Measurements from ENCODE around the gene NME4.

Gene NME4

DNA sequence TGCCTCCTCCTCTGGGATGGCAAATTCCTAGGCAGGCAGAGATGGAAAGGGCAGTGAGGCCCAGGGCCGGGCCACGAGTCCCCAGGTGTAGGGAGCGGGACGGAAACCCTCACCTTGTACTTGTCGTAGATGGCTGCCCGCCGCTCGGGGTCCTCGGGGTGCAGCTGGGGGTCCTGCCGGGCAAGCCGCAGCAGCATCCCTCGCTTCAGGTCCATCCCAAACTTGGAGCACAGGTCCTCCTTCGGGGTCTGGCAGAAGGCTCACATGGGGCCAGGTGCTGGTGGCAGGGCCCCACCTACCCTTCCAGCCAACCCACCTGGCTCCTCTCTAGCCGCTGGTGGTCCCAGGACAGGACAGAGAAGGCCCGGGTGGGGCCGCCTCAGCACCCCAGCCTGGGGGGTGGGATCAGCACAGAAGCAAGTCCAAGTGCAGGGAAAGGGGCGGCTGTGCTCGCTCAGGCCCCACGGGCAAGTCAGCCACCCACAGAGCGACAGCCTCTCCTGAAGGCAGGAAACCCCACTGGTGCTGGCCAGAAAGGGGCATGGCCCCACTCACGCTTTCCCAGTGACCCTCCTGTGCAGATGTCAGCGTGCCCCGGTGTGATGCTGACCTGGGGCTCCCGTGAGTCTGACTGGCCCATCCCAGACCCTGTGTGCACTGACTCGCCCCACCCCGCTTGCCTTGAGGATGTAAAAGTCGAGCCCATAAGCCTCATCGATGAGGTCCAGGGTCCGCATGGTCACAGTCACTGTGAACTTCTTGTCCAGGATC is 28.4 kb upstream of the NME4 start:
- H3K4me3 ChIP-seq (ENCODE audit: low read depth, low read length), result no peak overlapping the region
- in situ Hi-C loops (cut with HindIII; ENCODE audit: low sequenced_read_pairs), result no loop called here
- DNase-seq (ENCODE audit: low read depth), result no peak
- TF ChIP-seq, protein P1, sequence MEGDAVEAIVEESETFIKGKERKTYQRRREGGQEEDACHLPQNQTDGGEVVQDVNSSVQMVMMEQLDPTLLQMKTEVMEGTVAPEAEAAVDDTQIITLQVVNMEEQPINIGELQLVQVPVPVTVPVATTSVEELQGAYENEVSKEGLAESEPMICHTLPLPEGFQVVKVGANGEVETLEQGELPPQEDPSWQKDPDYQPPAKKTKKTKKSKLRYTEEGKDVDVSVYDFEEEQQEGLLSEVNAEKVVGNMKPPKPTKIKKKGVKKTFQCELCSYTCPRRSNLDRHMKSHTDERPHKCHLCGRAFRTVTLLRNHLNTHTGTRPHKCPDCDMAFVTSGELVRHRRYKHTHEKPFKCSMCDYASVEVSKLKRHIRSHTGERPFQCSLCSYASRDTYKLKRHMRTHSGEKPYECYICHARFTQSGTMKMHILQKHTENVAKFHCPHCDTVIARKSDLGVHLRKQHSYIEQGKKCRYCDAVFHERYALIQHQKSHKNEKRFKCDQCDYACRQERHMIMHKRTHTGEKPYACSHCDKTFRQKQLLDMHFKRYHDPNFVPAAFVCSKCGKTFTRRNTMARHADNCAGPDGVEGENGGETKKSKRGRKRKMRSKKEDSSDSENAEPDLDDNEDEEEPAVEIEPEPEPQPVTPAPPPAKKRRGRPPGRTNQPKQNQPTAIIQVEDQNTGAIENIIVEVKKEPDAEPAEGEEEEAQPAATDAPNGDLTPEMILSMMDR (IDR thresholded peaks at IDR 0.05; ENCODE audit: low read depth, low read length, missing control alignments), result no peak

DNA sequence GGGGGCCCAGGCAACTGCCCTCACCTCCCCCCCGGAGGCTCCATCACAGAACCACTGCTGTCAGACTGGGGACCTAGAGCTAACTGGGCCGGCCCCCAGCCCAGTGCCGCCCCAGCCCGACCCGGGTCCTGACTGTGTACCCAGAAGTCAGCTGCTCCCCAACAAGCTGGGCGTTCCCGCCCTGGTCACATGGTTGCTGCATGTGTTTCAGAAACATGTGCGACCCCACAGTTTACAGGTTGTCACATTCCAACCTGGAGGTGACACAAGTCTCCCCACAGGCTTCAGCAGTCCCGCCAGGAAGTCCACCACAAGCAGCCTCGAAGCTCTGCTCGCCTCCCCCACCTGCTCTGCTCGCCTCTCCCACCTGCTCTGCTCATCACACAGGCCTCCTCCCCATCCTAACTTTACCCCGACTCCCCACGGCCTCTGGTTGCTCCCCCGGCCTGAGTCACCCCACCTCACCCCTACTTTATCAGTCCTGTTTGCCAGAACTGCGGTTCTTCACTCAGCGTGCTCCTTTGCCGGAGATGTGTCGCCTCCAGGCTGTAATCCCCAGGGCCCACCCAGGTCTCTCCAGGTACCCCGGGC is 27.6 kb upstream of the NME4 start:
- H3K4me3 ChIP-seq (ENCODE audit: low read depth, low read length), result peak overlapping the region; percentile 39
- in situ Hi-C loops (cut with HindIII; ENCODE audit: low sequenced_read_pairs), result no loop called here
- no peak for DNase-seq (ENCODE audit: low read depth)
- TF ChIP-seq, protein P1 (IDR thresholded peaks at IDR 0.05; ENCODE audit: low read depth, low read length, missing control alignments), result no peak

DNA sequence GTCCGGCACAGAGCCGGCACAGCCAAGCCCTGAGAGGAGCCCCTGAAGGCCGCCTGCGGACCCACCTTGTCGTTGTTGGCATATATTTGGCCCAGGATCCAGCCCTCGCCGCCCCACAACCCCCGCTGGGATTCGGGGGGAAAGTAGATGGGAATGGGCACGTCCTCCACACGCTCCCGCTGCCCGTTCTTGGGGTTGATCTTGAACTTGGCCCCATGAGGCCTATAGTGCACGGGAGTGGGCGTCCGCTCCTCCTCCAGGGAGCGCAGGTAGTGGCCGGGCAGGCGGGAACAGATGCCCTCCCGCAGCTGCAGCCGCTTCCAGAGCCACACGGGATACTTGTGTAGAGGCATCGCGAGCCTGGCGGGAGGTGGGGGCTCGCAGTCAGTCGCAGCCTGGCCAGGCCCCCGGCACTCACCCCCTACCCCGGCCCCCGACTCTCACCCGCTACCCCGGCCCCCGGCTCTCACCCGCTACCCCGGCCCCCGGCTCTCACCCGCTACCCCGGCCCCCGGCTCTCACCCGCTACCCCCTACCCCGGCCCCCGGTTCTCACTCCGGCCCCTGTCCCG is 27.0 kb upstream of the NME4 start:
- DNase-seq (ENCODE audit: low read depth), result no peak
- TF ChIP-seq, protein P1 (IDR thresholded peaks at IDR 0.05; ENCODE audit: low read depth, low read length, missing control alignments), result no peak
- in situ Hi-C loops (cut with HindIII; ENCODE audit: low sequenced_read_pairs), result no loop called here
- peak overlapping the region; percentile 39 for H3K4me3 ChIP-seq (ENCODE audit: low read depth, low read length)

DNA sequence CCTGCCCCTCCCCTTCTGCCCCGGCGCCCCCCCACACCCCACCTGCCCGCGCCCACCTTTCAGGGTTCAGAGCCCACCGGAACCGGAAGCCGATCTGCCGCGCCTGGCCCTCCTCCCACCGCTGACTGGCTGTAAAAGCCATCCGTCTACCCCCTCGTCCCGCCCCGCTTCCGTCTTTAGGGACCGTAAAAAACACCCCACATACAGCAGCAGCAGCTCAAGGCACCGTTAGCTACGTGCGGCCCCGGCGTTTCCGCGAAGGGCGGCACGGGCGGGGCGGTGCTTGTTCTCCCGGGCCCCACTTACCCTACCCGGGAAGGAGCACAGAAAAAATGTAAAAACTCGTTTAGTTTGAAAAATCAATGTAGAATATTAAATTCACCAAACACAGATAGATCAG is 26.6 kb upstream of the NME4 start, which contains the start of gene MRPL28:
Gene MRPL28, minus strand, starts transcription at position 96 of the 400 bp plus-strand sequence. CDS start 320 bp downstream, outside the sequence.
- in situ Hi-C loops (cut with HindIII; ENCODE audit: low sequenced_read_pairs), result no loop called here
- H3K4me3 ChIP-seq (ENCODE audit: low read depth, low read length), result peak within 1 kb of the TSS; percentile 39
- TF ChIP-seq, protein P1 (IDR thresholded peaks at IDR 0.05; ENCODE audit: low read depth, low read length, missing control alignments), result no peak
- DNase-seq (ENCODE audit: low read depth), result peak; percentile 88

DNA sequence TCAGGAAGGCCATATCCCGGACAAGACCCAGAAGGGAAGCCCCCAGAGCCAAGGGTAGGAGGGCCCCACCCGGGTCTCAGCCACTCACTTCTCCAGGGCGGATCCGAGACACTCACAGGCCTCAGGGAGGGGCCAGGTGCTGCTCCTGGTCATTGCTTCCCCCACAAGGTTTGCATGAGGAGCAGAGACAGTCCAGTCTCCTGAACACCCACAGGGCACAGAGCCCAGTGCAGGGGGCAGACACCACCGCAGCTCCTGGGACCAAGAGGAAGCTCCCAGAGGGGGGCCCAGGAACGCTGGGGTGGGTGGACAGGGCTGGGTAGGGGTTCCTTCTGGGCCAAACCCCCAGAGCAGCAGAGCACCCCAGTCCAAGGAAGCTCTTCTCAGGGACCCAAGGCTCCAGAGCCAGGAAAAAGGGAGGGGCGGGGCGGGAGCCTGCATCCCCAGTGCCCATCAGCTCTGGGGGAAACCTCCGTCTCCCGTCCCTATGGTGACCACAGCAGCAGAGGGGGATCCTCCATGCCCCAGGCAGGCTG is 26.0 kb upstream of the NME4 start:
- H3K4me3 ChIP-seq (ENCODE audit: low read depth, low read length), result no peak overlapping the region
- TF ChIP-seq, protein P1 (IDR thresholded peaks at IDR 0.05; ENCODE audit: low read depth, low read length, missing control alignments), result no peak
- DNase-seq (ENCODE audit: low read depth), result no peak
- in situ Hi-C loops (cut with HindIII; ENCODE audit: low sequenced_read_pairs), result no loop called here

DNA sequence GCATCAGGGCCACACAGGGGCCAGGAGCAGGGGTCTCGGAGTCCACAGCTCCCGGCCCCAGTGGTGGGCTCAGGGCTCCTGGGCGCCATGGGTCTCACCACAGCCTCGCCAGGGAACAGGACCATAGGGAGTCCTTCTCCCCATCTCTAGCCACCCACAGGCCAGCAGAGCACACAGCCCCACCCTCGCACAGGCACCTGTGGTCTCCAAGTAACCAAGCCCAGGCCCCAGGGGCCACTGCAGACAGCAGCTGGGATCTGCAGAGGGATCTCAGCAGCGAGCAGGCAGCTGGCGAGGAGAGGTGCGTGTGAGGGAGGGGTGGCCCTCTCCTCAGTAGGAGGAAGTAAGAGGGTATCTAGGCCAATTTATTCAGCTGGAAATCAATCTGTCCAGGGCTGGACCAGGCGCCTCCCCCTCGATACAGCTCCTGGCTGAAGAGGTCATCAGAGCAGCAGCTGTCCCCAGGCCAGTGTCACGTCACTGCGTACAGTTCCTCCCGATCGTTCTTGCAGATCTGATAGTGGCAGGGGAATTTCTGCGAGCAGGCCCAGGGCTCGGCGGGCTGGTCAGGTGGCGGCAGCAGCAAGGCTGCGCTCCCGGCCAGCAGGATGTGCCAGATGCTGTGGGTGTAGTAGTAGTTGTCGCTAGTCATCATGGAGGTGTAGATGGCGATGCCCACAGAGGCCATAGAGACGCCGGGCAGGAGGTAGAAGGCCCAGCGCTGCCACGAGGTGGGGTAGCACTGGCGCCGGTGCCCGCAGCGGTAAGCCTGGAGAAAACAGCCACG is 25.3 kb upstream of the NME4 start:
- in situ Hi-C loops (cut with HindIII; ENCODE audit: low sequenced_read_pairs), result no loop called here
- H3K4me3 ChIP-seq (ENCODE audit: low read depth, low read length), result no peak overlapping the region
- TF ChIP-seq, protein P1 (IDR thresholded peaks at IDR 0.05; ENCODE audit: low read depth, low read length, missing control alignments), result no peak
- no peak for DNase-seq (ENCODE audit: low read depth)

Data from astrocyte of the cerebellum (primary cell).